HG03039 (cell line): ENCODE measurements around the gene SLC38A3.
"Not testable (repeated sequence)": the region's sequence is repeated elsewhere in the genome, so short reads cannot be mapped to it uniquely, and the experiment has no call there.

Experiments
- ATAC-seq: cut with Tn5 transposase; IDR thresholded peaks from one replicate; pipeline ENCODE4 v1.9.1; 2021; ENCODE audit warnings: mild to moderate bottlenecking, moderate library complexity; ENCODE audit not compliant: unreplicated experiment

SLC38A3 gene

DNA sequence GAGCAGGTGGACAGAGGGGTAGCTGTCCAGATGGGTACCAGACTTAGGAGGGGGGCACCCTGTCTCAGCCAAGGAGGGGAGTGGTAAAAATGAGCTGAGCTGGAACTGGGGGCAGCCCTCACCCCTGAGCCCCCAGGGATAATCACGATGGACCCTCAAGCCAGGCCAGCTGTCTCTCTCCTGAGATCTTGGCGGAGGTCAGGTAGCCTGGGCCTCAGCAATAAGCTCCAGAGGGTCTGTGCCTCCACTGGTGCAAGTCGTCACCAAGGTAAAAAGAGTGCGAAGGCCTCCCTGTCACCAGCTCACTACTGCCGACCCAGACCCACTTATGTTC is 5.1 kb downstream of the SLC38A3 start:
- ATAC-seq = no peak

DNA sequence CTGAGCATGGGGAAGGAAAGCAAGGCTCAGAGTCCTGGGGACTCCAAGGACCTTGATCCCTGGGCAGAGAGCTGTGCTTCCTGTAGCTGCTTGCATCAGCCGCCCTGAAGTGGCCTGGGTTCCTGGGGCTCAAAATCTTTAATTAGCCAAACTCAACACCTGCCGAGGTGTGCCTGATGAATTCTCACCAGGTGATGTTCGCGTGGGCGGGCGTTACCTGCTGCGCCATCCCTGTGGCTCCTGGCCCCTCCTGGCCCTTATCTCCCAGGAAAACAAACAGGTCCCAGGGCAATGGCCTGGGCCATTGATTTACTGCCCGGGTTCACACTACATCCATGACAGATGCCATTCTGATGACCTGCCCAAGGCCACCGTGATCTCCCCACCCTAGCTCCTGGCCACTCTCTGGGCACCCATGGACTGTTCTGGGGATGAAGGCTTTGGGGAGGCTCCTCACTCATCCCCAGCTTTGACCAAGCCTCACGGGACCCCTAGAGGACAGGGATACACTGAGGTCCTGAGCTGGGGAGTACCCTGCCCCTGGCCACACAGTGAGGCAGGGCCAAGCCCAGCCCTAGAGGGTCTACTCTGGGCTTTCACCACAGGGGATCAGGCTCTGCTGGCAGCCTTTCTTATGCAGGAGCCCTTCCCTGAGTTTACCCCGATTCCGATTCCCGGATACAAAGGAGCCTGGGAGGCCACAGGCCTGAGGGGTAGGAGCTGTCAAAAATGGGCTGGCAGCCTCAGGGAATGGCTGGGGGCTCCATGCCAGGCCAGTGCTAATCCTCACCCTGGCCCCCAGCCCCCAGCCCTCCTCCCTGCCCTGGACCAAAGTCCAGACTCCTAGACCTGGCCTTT is 5.7 kb downstream of the SLC38A3 start:
- ATAC-seq = no peak

DNA sequence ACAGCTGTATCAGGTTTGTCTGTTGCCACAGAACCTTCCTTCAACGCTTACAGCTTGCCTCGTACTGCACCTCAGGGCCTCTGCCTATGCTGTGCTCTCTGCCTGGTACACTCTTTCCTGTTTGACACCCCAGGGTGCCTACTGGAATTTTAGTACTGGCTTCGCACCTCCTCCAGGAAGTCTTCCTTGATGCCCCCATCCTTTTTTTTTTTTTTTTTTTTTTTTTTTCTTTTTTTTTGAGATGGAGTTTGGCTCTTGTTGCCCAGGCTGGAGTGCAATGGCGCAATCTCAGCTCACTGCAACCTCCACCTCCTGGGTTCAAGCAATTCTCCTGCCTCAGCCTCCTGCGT is 6.3 kb downstream of the SLC38A3 start:
- ATAC-seq = not testable (repeated sequence)

DNA sequence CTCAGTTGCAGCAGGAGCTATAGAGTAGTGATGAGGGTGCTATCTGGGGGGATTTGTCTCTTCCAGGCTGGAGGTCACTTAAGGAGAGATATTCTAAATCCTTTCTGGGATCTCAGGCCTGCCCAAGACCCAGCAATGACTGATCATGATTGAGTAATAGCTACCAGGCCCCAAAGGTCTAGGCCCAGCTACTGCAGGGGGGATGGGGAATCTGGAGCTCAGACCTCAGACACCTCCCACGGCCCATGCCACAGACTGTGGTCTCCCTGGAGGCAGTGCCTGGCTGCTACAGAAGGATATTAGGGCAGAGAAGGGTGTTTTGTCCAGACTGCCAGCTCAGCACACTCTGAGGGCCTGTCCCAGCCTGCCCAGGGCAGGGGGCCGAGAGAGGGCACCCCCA is 6.9 kb downstream of the SLC38A3 start:
- no peak for ATAC-seq

DNA sequence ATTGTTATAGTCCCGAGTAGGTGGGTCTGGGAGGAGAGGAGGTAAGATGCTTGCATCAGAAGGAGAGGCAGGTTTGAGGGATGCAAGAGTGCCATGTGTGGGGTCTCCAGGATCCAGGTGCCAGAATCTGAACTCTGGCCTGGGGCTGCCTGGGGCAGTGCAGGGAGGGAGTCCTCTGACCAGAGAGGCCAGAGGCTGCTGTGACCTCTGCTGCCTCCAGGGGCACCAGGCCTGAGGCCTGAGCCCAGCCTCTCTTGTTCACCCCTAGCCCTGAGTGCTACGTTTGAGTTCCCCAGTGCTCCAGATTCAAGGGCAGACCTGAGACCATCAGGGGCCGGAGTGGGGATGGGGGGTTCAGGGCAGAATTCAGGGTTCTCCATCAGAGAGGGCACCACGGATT is 7.4 kb downstream of the SLC38A3 start:
- no peak for ATAC-seq

DNA sequence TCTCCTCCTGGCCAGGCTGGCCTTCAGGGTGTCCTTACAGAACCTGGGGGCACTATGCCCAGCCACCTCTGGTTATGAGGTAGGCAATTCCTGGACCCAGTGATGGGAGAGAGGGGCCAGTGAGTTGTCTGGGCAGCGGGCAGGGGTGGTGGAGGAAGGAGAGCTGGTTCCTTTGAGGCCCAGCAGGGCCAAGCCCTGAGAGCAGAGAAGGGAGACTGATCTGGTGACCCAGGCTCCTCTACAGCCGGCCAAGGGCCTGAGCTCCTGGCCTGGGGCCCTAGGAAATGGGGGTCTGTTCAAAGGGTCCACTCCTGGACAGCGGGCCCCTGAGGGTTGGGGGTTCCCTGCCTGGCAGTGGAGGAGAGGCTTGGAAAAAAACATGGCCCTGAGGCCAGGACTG is 7.9 kb downstream of the SLC38A3 start:
- ATAC-seq = no peak

DNA sequence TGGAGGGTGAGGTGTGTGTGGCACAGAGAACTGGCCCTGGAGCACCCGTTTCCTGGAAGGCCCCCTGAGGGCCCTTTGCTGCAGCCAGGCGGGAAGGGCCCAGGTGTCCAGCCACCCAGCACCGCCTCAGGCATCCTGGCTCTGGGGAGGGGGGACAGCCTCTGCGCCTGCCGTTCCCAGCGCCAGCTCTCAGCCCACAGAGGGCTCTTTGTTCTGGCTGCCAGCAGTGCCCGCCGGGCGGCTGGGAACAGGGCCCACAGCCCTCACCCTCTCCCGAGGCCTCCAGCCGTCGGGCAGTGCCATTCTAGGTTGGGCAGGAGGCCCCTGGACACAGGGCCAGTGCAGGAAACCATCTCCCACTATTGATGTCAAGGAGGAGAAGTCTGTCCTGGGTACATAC is 8.3 kb downstream of the SLC38A3 start:
- no peak for ATAC-seq

DNA sequence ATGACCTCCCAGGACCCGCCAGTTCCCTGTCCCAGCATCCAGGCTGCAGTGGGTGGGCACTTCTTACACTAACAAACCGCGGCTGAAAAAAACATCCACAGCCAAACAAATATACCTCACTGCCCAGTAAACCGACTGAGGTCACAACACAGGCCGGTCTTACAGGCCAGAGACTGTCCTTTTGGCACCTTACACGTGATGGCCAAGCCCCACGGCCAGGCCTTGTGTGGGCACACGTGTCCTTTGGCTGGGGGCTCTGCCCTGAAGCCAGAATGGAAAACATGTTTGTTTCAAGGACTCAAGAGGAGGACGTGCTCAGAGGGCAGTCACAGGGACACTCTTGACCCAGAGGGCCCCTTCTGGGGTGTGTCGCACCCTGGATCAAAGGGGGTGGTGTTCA is 9.8 kb downstream of the SLC38A3 start:
- no peak for ATAC-seq

DNA sequence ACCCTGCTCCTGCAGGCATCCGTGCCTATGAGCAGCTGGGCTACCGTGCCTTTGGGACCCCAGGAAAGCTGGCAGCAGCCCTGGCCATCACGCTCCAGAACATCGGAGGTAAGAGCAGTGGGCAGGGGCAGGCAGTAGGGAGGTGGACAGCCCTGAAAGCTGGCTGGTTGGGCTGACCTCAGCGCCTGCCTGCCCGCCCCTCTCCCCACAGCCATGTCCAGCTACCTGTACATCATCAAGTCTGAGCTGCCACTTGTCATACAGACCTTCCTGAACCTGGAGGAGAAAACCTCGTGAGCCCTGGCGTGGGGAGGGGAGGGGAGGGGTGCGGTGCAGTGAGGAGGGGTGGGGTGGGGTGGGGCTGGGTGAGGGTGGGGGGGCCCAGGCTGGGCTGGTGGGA is 10.5 kb downstream of the SLC38A3 start:
- ATAC-seq = no peak

DNA sequence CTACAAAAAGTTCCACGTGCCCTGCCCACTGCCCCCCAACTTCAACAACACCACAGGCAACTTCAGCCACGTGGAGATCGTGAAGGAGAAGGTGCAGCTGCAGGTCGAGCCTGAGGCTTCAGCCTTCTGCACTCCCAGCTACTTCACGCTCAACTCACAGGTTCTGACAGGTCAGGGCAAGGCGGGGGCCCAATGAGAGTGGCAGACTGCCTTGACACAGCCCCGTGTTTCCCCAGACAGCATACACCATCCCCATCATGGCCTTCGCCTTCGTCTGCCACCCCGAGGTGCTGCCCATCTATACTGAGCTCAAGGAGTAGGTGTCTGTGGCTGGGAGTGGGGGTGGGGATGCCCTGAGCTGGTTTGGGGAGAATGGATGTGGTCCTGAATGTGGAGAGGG is 12.6 kb downstream of the SLC38A3 start:
- ATAC-seq = no peak

DNA sequence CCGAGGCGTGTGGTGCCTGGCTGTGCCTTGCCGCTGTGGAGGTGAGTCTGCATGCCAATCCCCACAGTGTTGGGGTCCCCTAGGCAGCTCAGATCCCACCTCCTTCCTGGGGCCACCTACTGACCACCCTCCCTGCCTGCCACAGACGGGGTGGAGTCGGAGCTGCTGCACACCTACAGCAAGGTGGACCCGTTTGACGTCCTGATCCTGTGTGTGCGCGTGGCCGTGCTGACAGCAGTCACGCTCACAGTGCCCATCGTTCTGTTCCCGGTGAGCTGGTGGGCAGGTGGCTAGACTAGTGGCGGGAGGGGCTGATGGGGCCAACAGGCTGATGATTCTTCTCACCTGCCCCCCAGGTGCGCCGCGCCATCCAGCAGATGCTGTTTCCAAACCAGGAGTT is 13.4 kb downstream of the SLC38A3 start:
- no peak for ATAC-seq

DNA sequence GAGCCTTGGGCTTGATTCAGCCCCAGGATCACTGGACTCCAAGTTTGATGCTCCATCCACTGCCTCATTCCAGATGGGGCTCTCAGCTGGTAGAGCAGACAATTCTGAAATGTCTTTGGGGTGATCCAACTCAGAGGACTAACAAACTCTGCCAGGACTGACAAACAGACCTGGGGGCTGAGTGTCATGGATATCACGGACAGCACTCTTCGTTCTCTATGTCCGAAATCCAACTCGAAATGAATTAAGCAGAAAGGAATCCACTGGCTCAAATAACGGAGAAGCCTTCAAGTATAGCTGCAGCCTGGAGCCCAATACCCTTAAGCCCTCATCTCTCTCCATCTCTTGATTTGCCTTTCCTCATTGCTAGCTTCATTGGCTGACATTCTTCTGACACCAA is 14.2 kb downstream of the SLC38A3 start:
- no peak for ATAC-seq

DNA sequence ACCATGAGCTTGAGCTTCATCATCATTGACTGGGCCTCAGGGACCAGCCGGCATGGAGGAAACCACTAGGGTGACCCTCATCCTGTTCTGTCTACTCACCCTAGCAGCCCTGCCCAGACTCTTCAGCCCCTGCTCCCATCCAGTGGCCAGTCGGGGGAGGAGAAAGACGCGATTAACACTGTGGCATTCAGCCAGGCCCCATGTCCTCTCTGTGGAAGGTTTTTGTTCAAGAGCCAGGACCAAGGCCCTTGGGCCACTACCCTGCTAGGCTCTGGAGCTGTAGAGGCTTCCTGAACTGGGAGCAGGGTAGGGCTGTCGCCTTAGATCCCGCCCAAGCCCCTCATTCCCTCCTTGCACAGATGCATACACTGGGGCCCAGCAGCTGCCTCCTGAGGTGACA is 15.0 kb downstream of the SLC38A3 start:
- ATAC-seq = no peak

DNA sequence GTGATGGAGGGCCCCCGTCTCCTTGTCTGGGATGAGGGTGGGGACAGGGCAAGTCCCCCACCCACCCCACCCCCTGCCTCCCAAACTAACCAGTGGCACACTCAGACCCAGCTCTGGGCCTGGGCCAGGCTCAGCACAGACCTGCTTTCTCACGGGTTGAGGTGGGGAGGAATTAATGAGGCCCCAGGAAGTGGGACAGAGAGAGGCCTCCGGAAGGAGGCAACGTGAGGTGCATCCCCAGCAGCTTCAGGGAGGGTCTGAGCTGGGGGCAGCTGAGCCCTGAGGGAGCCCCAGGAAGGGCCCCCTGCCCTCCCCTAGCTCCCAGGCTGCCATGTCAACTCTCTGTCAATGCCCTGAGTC is 16.0 kb downstream of the SLC38A3 start:
- ATAC-seq = no peak

DNA sequence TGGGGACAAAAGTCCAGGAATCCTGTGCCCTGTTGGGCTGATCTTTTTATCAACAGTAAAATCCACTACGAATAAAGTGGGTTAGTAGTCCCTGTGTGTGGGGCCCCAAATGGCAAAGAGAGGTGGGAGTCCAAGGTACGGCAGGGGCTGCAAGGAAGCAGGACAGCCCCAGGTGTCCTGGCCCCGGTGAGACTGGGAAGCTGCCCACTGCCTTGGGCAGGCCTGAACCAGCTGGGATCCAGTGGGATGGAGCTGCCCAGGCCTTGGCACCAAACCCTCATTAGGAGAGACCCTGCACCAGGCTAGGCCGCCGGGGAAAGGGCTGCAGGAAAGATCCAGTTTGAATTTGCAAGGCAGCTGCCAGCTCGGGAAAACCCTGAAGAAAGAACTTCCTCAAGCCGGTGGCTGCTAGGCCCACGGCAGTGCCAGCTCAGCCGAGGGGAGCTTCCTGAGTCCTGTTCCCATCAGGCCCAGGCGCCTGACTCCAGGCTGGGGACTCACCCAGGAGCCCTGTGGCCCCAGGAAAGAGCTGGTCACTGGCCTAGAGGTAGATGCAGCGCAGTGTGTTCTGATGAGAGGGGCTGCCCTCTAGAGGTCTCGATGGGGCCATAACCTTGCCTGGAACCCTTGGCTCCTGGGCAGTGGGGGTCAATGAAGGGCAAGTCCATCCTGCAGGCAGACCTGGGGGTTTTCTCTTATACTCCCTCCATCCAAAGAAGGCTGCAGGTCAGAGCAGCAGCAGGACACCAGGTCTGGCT is 16.5 kb downstream of the SLC38A3 start:
- no peak for ATAC-seq

DNA sequence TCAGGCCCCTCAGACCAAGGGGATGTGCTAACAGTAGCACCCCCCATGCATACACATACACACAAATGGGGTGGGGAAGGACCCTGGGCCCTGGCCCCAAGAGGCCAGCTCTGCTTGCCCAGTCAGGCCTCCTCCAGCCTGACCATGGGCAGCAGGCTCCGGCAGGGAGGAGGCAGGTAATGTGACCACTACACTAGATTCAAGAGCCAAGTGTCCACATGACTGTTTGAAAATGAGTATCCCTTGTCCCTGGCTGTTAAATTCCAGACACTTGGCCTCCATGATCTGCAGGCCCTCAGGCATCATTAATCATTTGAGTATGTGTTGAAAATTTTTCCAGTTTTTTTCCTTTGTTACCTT is 17.1 kb downstream of the SLC38A3 start:
- no peak for ATAC-seq

DNA sequence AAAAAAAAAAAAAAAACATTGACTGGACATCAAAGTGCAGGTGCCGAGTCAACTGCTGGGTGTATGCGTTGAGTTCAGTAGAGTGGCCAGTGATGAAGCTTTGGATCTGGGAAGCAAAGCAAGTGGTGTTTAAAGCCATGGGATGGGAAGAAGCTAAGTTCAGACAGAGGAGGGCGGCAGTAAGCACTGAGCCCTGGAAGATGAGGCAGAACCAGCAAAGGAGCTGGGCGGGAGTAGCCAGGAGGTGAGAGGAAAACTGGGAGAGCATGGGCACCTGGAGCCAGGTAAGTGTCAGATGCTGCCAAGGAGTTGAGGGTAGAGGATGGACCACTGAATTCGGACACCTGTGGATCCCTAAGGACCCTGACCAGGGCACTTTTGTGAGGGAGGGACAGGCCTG is 19.6 kb downstream of the SLC38A3 start:
- no peak for ATAC-seq

DNA sequence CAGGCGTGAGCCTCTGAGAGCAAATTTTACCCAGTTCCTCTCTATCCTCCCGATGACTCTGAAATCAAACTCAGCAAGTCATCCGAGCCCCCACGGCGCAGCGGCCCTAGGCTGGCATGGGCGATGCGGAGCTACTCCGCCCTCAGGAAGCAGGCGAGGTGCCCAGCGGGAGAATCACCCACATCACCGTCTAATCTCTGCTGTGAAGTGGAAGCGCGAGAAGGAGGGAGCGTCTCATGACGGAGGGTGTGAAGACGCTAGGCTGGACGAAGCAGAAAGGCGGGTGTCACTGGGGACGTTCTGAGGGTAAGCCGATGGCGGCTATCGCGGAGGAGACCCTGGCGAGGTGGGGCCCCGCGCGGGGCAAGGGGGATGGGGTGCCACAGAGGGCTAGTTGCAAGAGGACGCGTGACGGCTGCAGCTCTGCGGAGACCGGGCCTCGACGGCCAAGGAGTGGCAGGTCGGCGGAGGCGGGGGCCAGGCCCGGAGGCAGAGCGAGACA is 21.9 kb downstream of the SLC38A3 start:
- ATAC-seq = peak; percentile 15

DNA sequence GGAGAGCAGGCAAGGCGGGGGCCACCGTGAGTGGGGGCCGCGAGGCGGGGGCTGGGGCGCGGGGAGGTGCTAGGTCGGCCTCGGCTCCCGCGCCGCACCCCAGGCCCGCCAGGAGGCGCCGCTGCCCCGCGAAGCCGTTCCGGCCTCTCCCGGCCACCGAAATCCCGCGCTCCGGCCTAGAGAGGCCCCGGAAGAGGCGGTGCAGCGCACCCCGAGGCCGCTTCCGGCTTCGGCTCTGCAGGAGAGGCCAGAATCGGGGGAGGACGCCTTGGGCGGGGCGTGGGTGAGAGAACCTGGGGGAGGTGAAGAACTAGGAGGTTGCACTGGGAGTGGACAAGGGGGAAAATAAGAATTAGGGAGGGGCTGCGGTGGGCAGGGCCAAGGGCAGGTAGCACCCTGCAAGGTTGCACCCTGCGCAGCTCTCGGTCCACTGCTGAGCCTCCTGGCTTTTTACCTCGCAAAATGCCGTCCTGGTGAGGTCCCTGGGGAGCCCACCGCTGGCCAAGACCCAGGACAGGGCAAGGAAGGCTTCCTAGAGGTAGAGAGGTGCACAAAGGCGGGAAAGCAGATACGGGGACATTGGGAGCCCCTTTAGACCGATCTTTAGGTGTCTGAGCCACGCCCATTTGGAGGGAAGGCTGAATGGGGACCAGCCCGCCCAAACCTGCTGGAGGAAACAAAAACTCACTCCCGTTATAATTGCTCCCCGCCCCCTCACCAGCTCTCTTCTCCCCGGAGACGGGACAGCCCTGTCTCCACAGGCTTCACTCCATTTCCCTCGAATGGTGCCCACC is 22.5 kb downstream of the SLC38A3 start:
- ATAC-seq = peak; percentile 82

DNA sequence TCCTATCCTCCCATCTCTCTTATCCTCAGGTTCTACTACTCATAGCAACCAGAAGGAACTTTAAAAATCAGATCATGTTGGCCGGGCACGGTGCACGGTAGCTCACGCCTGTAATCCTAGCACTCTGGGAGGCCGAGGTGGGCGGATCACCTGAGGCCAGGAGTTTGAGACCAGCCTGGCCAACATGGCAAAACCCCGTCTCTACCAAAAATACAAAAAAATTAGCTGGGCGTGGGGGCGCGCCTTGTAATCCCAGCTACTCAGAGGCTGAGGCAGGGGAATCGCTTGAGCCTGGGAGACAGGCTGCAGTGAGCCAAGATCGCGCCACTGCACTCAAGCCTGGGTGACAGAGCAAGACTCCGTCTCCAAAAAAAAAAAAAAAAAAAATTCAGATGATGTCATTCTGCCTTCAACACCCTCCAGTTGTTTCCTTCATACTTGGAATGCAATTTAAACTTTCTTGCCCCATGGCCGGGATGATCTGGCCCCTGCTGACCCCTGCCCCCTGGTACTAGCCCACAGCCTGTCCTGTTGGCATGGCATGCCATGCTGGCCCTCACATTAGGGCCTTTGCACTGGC is 23.2 kb downstream of the SLC38A3 start:
- ATAC-seq = not testable (repeated sequence)

DNA sequence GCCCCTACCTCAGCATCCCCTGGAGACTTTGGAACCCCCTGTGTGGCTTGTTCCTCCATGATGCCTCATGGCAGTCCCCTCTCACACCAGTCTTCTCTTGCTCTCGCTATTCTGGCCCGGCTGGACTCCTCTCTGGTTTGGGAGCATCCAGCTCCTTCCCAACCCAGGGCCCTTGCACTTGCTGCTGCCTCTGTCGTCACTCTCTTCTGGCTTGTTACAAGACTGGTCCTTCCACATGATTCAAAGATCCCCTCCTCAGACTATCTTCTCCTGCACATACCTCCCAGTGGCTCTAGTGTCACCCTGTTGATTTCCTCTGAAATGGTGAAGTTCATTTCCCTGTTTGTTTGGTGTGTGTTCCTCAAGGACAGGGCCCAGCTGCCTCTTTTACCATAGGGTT is 24.4 kb downstream of the SLC38A3 start:
- no peak for ATAC-seq
